ENCODE data around the gene SYT7.
A peak's percentile ranks its signal among the peaks of the same experiment; 100 is the strongest.

Gene SYT7

DNA sequence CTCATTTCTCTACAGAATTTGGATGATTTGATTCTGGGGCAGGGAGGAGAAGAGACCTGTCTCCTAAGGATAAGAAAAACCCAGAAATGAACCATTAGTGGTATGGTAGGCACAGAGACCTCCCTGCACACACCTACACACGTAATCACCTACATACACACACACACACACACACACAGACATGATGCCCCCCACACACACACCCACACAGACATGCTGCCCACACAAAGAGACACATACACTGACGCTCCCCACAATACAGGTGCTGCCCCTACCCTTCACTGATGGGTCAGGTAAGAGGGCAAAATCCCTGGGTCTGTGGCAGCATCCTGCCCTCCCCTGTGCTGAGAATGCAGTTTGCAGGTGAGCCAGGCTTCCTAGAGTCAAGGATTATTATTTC, 1.1 kb upstream of the SYT7 start:
- no peak for DNase-seq

DNA sequence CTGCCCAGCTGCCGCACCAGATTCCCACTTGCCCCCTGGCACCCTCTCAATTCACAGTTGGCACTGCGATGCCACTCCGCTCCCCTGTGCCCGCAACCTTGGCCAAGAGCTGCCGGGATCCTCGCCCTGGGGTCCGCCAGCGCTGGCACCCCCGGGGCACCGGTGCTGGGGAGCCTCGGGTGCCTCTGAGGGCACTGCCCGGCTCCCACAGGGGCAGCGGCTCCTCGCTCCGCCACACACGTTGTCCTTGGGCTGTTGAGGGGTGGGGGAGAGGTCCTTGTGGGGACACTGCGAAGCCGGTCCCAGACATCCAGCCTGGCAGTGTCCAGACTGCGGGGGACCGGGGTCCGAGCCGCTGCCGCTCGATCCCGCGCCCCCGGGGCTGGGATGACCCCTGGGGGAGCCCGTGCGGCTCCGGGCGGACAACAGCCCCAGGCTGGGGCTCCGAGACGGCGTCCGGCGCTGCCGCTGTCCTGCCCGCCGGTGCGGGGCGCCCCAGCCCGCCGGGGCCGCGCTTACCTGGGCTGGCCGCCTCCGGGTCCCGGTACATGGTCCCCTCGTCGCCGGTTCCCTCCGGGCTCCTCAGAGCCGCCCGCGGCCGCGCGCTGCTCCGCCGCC, 496 bp downstream of the SYT7 start:
- no peak for DNase-seq

DNA sequence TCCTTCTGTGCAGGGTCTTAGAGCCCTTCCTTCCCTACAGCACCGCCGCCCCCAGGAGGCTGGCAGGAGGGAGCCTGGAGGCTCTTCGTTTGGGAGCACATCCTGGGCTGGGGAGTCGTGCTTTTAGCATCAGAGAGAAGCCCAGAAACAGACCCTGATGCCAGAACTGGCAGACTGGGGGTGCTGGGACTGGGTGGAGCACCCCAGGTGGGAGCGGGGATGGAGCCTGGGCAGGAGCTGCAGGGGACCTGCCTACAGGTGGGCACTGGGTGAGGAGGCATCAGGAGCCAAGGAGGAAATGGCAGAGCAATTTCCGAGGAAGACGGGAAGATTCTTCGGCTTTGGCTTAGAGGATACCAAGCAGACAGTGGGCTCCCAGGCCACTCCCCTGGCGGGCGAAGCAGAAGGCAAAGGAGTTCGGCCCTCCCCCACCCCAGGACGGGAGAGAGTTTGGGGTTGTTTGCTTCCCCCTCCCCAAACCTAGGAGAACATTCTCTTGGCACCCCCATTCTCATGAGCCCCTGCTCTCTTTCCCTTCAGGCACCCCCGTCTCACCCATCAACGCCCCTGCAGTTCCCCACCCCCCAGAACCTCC, 1.1 kb downstream of the SYT7 start:
- DNase-seq, result no peak

DNA sequence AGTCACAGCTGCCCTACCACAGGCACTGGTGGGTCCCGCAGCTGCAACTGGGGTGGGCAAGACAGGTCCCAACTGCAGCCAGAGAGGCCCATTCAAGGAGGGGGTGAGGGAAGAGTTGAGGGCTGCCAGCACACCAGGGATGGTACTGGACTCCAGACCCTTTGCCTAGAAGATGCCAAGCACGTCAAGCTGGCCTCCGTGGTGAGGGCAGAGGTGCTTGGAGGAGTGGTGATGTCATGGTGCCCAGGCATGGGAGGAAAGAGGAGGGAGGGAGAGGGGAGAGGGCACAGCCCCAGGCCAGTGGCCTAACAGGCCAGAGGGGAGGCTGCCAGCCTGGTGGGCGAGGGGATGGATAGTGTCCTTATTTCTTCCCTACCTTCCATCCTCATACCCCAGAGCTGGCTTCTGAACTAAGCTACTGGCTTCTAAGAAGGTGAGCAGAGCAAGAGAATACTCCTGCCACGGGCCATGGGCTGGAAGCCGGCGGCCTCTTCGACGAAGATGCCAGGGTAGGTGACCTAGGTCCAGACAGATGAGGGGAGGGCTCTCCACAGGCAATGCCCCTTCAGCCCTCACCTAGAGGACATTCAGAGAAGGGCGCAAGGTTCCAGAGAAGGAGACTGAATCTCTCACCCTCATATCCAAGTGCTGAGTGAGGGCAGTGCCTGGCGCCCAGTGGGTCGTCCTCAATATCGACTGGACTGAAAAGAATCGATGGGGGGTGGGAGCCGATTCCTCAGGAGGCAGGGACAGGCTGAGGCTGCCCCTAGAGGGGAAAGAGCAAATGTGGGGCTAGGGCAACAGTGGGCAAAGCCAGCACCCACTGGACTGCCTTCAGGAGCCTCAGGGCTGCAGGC, 1.8 kb downstream of the SYT7 start:
- no peak for DNase-seq

DNA sequence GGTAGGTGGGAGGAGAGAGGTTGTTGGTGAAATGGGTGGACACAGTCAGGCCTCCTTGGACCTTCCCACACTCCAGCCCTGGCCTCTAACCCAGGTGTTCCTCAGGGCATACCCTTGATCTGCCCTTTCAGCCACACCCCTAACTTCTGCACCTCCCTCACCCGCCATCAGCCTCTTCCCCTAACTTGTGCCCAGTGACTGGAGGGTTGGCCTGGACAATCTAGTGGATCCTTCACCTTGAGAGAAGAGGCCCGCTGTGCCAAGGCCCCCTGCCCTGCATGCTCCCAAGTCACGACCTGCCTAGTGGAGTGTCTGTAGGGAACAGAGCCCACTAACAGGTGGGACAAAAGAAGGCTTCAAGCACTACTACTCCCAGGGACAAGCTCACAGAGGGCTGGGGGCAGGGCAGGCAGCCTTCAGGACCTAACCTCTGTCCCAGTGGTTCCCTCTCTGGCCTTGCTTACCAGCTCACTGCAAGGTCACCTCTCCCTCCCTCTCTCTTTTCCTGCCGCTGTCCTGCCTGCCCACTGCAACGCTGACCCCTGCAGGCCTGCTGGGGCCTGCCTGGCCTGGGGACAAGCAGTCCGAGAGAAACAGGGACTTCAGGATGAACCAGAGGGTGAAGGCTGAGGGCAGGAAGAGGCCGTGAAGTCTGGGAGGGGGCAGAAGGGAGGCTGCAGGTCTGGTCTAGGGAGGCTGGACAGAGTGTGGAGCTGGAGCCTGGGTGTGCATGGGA, 3.3 kb downstream of the SYT7 start:
- DNase-seq, result no peak

DNA sequence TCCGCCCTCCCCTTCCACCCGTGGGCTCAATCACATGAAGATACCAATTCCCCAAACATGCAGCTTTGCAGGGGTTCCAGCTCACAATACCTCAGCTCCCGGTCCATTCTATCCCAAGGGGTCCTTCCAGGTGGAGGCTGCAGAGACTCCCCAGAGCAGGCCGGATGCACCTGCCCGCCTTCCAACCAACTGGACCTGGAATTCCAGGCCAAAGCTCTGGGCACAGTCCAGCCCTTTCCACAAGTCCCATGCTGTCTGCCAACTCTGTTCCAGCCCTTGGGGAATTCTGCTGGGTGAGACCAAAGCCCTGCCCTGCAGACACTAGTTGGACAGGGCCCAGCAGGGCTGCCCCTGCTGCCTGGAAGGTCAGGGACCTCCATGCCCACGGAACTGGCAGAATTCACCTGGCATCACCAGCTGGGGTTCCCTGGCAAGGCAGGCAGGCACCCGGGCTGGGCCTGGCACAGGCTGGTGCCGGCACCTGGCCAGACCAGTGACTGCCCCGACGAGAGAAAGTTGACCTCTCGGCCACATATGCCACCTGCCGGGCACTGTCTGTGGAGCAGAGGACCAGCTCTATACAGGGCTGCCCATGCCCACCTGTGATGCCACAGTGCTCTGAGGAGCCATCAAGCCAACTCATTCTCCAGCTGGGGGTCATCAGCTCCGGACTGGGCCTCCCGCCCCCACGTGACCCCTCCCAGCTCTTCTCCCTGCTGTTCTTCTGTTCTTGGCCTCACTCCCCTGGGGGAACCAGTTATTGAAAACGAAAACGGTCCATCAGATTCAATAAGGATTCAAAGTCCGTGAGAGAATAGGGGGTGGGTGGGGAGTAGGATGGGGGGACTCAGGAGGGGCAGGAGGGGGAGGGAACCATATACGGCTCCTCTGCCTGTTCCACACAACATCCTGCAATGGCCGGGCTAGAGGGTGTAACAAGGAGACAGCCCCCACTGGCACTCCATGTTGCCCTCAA, 4.7 kb downstream of the SYT7 start:
- no peak for DNase-seq

DNA sequence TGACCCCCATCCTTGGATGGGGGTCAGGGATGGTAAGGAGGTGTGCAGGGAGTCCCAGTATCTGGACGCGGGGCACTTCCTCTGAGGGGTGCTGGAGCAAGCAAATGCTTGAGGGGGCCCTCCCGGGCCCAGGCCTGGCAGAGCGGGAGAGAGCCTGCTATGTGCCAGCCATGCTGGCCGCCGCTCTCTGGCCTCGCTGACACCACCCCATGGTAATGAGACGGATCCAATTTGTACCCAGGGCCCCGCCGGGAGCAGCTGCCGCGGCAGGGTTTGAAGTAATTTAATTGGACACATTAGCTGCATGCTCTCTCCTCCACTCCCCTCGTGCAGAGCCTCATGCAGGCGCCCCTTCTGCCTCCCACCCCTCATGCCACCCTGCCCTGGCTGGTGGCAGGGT, 6.3 kb downstream of the SYT7 start:
- no peak for DNase-seq

DNA sequence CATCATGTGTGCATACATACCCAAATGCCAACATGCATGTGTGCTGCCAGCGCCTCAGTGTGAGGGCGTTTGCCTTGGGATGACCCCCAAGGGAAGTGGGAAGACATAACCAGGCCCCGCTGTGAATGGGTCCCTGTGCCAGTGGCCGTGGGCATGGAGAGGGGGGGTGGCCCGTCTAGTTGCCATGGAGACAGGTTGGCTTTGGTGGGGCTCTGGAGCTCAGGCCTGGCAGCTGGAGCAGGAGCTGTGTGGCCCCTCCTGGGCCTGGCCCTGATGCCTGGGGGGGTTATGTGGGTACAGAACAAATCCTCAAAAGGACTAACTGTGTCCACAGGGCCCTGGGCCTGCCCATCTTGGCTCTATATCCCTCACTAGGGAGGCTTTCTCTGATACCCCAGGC, 8.0 kb downstream of the SYT7 start:
- no peak for DNase-seq

DNA sequence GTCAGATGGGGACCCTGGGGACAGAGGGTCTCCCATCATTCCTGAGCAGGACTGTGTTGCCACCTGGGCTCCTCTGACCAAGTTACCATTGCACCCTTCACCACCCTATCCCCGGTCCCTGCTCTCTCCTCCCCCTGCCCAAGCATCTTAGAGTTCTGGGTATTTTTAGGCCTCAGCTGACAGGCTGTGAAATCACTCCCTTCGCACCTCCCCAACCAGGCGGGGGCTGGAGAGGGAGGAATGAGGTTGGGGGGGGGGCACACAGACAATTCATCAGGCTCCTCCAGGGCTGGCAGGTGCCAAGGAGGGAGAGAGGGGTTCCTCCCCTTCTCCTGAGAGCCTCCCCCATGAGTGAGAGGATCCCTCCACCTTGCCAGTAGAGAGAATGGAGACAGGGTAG, 9.0 kb downstream of the SYT7 start:
- DNase-seq, result no peak

DNA sequence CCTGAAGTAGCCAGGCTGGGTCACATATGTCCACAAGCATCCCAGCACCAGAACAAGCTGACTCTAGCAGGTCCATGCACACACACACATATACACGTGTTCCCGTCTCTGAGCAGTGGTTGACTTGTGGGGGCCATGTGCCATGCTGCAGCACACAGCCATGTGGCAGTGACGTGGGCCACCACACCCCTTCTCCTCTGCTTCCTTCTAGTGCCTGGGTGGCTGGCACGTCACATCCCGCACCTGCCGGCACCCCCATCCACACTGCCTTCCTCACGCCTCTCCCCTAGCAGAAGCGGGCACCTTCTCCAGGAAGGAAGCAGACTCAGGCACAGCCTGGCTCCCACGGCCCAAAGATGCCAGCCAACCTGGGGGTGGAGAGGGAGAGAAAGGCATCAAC, 9.5 kb downstream of the SYT7 start:
- DNase-seq, result no peak

DNA sequence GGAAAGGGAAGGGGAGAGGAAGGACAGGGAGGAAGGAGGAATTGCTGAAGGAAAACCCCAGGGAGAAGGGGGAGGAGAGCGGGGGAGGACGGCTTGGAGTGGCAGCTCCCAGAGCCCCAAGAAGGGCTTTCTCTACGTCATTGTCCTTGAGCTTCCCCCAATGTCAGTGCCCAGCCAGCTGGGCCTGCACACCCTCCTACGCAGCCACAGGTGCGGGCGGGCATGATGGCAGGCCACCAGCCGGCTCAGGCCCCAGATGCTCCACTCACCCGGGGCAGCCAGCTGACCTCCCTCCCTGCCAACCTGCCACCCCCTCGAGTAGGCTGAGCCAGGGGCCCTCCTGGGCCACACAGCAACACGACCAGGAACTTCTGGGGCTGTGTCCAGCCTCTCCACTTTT, 11.2 kb downstream of the SYT7 start:
- DNase-seq, result no peak

DNA sequence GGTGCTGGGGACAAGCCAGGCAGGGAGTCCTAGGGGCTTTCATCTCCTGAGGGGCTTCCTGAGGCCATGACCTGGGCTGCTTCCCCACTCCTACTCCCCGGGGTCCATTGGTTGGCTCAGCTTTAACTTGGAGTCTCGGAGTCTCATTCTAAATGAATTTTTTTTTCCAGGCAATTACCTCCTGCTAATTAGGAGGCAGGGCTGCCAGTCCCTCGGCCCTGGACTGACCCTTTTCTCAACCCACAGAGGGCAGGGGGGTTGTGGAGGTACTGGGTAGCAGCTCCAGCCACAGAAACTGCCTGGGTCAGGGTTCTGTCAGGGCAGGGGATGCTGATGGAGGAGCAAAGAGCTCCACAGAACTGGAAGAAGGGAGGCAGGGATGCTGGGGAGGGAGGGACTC, 11.9 kb downstream of the SYT7 start:
- DNase-seq, result no peak

DNA sequence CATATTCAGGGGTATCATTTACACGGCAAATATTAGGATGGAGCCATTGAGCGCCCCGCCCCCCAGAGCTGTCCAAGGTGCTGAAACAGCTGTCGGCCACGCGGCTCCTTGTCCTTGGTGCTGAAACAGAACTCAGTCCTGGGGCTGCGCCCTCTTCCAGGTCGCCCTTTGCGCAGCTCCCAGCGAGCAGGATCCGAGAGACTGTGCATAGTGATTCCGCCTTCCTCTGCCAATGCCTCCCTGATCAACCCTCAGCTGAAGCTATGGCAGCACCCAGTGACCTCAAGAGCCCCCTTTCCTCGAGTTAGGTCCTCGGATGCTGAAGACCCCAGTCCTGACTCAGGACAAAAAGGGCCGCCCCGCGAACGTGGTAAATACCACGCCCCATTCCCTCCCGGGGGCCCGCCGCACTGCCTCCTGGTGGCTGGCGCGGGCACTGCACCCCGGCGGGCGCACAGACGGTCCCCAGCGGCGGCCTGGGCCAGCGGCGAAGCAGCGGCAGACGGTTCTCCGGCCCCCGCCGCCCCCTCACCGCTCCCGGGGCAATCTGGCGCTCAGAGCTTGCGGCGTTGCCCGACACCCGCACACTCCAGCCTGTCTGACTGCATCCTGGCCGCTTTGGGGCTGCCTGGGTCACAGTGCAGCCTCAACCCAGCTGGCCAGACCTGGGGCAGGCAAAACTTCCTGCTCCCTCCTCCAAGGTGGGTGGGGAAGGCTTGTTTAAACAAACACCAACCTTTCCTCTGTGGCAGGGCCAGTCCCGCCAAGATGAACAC, 13.4 kb downstream of the SYT7 start:
- DNase-seq, result peak; percentile 66

DNA sequence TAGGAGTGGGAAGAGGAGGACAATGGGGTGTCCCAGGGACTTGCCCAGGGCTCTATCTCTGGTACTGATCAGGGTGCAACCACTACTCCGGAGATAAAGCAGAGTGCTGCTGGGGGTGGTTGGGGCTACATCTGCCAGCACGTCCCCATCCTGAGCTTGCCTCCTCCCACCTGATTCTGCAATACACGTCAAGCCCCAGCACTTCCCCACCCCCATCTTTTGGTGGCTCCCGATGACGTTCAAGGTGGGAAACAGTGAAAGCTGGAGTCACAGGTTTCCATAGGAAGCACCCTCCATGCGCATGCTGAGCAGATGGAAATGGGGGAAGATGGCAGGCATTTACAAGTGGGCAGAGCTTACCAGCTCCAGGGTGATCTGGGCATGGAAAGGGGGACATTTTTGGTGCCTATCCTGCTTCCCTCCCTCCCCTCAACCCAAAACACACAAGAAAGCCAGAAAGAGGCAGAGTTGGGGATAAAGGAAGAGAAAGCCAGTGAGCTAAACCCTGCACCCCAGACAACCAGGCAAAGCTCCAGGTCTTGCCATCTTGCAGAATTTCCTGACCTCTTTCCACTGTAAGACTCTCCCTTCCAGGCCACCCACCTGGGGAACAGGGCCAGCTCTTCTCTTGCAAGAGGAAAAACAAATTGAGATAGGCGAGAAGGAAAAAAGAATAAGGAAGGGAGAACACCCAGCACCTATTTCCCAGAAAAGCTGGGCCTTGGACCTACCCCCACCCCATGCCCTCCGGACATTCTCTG, 15.8 kb downstream of the SYT7 start:
- no peak for DNase-seq

DNA sequence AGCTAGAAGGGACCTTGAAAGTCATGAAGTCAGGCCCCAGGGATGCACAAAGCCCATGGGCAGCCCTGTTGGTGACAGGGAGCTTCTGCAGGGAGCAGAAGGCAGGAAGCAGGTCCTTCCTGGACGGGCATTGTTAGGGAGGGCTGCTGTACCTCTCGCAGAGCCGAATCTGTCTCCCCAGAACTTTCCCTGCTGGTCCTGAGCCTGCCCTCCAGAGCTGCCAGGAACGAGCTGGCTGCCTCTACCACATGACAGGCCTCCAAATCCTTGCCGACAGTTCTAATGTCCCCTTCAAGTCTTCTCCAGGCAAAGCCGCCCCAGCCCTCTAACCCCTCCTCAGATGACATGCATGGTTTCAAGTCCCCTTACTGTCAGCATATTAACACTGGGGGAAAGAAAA, 20.1 kb downstream of the SYT7 start:
- DNase-seq, result no peak

DNA sequence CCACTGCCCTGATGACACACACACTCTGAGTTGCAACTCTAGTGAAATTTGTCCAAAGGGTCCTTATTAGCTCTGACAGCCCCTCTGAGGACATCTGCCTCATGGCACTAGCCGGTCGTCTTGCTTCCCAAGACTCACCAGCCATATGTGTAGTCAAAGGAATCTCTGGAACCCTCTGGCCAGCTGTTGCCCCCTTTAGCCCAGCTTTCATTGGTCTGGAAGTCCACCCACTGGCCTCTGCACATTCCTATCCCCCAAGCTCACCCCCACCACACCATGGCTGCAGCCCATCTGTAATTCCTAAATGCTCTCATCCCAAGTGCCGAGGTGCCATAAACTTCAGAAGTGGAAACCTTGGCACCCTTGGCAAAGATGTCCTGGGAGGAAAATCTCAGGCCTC, 24.3 kb downstream of the SYT7 start:
- DNase-seq, result no peak

DNA sequence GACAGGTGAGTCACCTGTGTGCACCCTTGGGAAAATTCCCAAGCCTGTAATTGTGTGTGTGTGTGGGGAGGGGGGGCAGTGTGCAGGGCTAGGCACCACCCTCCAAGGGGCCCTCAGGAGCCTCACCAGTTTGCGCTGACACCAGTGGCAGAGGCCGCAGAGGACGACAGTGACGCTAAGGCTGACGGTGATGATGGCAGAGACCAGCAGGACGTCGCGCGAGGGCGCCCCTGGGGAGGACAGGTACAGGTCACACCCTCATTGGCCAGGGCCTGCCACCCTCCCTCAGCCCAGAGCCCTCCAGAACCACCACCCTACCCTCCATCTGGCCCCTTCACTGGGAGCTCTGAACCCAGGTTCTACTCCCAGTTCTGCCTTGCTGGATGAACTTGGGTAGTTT, 24.9 kb downstream of the SYT7 start:
- DNase-seq, result no peak

DNA sequence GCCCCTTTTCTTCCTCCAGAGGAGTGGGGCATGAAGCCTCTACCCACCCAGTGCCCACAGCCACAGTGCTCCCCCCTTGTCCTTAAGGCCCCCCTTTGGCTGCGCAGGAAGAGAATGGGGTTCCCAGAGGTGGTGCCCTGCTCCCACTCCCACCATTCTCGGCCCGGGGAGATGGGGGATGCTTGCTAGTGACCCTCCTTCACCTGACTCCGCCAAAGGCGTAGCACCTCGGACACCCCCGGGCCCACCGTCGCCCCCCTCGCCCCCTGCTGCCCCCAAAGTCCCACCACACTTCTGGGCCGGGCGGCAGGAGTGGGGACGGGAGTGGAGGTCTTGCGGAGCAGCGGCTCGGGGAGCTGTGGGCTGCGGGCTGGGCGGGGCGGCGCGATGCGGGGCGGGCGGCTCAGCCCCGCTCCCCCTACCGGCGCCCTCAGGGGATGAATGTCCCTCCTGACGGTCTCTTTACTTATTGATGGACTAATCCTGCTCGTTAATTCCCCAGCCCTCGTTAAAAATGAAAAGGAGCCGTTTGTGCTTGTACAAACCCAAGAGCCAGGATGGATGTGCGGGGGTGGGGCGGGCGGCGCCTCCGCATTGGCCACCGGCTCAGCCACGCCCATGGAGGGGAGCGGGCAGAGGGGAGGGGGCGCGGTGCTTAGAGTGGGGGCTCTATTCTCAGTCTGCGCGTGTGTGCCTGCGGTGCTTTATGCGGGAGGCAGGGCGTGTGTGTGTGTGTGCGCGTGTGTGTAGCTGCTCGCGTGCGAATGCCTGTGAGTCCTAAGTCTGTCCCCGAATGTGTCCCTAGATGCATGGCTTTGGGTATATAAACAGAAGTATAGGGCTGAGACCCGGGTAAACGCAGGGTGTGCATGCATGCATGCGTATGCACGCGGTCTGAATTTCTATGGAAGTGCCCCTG, 25.6 kb downstream of the SYT7 start:
- DNase-seq, result no peak

DNA sequence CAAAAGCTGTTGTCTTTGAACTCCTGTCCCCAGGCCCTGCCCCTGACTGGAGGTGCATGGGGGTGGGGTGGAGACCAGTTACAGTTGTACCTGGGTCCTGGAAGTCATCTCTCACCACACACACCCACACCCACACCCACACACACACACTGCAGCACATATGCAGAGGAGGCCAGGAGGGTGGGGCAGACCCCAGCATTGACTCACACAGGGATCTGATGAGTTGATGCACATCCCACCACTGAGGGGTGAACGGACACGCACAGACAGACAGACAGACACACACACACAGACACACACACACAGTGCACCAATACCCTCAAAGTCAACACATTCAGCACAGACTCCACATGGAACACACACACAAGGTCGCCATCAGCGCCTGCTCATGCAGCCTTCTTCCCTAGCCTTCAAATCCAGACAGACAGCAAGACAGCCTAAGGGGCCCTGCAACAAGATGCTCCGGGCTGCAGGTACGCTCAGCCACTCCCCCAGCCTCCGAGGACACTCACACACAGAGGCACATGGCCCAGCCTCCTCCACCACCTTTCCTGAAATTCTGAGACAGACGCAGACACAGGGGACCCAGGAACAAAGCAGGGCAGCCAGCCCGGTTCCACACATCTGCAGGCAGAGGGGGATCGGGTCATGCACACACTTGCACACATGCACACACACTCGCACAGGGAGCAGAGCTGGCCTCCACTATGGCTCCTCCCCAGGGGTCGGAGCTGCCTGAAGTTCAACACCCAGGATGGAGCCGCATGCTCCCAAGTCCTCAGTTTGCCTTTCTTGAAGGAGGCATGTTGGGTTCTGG, 26.5 kb downstream of the SYT7 start:
- DNase-seq, result no peak
